Heart left ventricle (tissue), 13 donors: ENCODE data around the gene KCNK2.

Experiments used
- POLR2A ChIP-seq, 2 donors: fragments of 450-650 bp; IDR thresholded peaks; one replicate each; pipeline ENCODE4 v1.6.1; 2017; ENCODE audit warnings: antibody characterized with exemption in 2 of 2, mild to moderate bottlenecking in 2 of 2, moderate library complexity in 2 of 2
- TF ChIP-seq, protein P1 (sequence below), 12 donors: fragments of 200-600 bp; sonication (generic) in 4 of 12; IDR thresholded peaks; one replicate each; pipeline versions ENCODE4 v1.5.0 to v1.8.0; 2018 to 2022; ENCODE audit warnings: antibody characterized with exemption in 12 of 12, mild to moderate bottlenecking in 5 of 12
- donor health status: ischemic (EF 13 %, LVEDD 7.1; RV severe dilation, severe dysfunction).
- donor health status: DM: no; HTN: yes; CAD: no.
- donor health status: DM: no; HTN: no; CAD: no.
- donor health status: ischemic (EF 25% LVEDD 6.9; RV normal size, moderate dysfunction).
- donor health status: ischemic (EF 25% LVEDD 5.7; RV mildly dilated, moderate dysfunction).
- donor health status: ischemic (EF 35%, LVEDD 5.7; RV mildly dilated, moderate dysfunction).
- donor health status: nonischemic (EF 11% LVEDD 7.7; RV severe dilation, severe dysfunction).
- donor health status: DM: yes; HTN: yes; CAD: no.
- donor health status: PGD.
- donor health status: ischemic (EF 29% LVEDD 5.4; RV normal size, mild dysfunction).
- donor health status: nonischemic (EF 23%, LVEDD 6.1; RV moderate dilation, normal function).

DNA sequence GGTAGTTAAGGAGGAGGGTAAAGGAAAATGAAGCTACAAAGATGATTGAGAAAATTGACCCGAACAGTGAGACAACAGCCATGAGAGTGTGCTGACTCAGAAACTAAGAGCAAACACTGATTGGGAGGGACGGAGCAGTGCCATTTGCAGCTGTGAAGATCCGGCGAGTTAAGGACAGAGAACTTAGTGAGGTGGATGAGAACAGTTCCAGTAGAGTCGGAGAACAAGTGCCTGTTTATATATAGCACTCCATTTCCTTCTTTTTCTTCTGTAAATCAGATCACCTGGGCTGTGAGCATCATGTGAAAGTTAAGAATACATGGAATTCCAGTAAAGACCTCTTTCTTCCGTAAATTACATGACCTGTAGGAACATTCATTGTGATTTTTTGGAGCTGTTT, 145.7 kb downstream of the KCNK2 start:
- TF ChIP-seq, protein P1, sequence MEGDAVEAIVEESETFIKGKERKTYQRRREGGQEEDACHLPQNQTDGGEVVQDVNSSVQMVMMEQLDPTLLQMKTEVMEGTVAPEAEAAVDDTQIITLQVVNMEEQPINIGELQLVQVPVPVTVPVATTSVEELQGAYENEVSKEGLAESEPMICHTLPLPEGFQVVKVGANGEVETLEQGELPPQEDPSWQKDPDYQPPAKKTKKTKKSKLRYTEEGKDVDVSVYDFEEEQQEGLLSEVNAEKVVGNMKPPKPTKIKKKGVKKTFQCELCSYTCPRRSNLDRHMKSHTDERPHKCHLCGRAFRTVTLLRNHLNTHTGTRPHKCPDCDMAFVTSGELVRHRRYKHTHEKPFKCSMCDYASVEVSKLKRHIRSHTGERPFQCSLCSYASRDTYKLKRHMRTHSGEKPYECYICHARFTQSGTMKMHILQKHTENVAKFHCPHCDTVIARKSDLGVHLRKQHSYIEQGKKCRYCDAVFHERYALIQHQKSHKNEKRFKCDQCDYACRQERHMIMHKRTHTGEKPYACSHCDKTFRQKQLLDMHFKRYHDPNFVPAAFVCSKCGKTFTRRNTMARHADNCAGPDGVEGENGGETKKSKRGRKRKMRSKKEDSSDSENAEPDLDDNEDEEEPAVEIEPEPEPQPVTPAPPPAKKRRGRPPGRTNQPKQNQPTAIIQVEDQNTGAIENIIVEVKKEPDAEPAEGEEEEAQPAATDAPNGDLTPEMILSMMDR (IDR thresholded peaks at IDR 0.05), result no peak
- TF ChIP-seq POLR2A (IDR thresholded peaks at IDR 0.05), result no peak
